Stimulated activated CD8-positive, alpha-beta memory T cell treated with anti-CD3 and anti-CD28 coated beads, Interleukin-4, amount 100 ng/mL, for 4 hours (primary cell): ENCODE measurements around the gene KRT82.

ENCODE experiments used
- DNase-seq, 2 donors: peaks; one replicate each; pipeline ENCODE4 v3.0.0-alpha.2; 2020; ENCODE audit warnings: low read depth in 2 of 2, low spot score in 1 of 2

Gene KRT82

GRCh38 chr12:52387859-52388258 is 18.3 kb downstream of the KRT82 start:
- no peak for DNase-seq

GRCh38 chr12:52385226-52385702 is 20.9 kb downstream of the KRT82 start, which contains the start of gene KRT84:
Gene KRT84 (minus strand): TSS chr12:52385652. CDS start chr12:52385585, 67 bp downstream.
- no peak for DNase-seq

GRCh38 chr12:52383331-52383730 is 22.8 kb downstream of the KRT82 start:
- DNase-seq, result no peak

- no peak for DNase-seq
Measured at GRCh38 chr12:52382854-52383253, 23.3 kb downstream of the KRT82 start.

DNA sequence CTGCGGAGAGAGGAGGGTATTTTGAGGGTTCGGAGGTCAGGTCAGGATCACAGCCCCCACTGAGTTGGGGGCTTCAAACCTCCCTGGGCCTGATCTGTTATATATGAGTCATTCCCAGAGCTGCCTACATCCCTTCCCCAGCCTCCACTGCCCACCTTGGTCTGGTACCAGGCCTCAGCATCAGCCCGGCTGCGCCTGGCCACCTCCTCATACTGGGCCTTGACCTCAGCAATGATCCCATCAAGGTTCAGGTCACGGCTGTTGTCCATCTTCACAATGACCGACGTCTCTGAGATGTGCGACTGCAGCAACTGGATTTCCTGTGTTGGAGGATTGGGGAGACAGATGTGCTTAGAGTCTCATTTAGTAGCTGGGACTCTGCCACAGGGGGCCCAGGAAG is 24.9 kb downstream of the KRT82 start:
- DNase-seq, result no peak

DNA sequence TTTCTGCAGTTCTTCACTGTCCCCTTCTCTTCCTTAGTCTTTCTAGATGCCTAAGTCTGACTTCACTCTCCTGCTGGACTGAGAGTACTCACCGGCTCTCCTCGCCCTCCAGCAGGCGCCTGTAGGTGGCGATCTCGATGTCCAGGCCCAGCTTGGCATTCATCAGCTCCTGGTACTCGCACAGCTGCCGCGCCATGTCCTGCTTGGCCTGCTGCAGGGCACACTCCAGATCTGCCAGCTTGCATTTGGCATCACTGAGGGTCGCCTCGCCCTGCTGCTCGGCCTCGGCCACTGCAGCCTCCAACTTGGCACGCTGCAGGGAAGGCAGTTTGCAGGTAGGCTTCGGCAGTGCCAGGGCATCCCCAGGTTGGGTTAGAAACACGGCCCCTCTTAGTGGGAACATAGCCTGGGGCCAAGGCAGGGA is 25.9 kb downstream of the KRT82 start:
- no peak for DNase-seq

DNA sequence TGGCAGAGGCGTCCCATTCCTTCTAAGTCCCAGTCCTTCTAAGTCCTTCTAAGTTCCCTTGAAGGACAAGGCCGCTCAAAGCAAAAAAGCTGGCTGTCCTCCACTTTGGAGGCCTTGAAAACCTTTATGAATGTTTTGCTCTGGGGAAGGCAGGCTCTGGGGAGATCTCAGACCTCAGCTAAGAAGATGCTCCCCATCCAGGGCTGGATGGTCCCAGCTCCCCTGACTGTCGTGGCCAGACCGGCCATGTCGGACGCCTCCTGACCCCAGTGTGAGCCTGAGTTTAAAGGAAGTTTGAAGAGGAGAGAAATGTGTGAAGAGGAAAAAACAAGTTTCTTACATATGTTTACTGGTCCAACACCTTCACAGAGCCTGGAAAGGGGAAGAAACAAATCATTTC is 26.6 kb downstream of the KRT82 start:
- DNase-seq, result no peak

DNA sequence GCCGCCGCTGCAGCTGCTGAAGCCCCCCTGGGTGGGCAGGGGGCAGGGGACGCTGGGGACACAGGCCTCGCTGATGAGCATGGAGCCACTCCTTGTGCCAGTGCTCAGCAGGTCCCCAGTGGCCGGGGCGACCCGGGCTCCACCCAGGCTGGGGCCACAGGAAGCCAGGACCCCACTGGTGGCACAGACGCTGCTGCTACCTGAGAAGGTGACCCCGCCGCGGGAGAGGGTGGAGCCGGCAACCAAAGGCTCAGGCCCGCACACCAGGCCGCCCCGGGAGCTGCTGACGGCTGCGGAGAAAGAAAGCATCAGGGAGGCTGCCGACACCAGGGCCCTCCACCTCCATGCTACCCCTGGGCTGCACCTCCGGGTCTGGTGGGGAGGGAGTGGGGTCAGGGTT is 28.0 kb downstream of the KRT82 start:
- DNase-seq, result no peak

DNA sequence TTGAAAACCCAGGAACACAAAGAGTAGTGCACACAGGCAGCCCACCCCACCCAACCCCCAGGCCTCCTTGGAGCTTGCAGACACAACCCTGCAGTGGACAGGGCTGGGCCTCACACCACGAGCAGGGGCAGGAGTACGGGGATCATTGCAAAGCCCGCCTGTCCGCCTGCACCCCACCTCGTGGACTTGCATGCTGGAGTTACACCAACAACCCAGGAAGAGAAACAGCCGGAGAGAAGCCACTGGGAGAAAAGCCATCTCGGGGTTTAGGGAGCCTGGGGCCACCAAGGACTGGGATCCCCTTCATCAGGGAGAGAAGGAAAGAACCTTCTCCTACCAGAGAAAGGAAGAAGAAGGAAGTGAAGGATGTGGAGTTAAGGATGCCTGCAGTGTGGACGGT is 28.9 kb downstream of the KRT82 start:
- DNase-seq, result no peak

DNA sequence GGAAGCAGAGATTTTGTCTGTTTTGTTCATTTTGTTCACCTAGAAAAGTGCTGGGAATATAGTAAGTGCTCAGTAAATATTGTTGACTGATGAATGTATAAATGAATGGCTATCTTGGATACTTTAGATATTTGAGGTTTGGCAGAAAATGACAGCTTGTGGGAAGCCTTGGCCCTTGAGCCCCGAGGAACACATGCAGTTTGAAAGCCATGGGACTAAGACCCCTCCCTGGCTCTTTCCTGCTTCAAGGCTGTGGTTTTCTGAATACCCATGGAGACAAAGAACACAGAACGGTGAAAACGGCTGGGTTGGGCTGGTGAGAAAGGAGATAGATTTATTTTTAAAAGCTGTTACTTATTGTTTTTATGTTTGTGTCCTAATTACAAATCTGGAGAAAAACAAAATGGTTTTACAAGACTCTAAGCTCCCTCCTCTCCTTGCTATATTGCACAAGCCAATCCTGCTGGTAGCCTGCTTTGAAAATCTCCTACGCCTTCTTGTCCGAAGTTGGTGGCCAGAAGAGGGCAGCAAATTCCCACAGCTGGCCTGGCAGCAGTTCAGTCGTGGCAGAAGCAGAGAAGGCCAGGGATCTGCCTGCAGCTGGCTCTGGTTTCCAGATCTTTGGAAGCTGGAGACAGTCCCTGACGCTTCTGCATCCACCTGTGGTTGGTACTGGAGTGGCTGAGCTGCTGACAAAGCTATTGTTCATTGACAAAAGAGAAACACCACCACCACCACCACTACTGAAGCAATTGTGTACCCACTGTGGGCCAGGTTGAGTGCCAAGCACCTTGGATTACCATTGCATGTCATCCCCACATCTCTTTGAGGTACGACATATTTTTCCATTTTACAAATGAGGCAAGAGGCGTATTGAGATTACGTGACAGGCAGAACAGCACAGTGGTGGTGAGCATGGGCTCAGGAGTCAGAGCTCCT is 33.6 kb downstream of the KRT82 start:
- DNase-seq, result peak in 1 of 2 donors; percentile 9

DNA sequence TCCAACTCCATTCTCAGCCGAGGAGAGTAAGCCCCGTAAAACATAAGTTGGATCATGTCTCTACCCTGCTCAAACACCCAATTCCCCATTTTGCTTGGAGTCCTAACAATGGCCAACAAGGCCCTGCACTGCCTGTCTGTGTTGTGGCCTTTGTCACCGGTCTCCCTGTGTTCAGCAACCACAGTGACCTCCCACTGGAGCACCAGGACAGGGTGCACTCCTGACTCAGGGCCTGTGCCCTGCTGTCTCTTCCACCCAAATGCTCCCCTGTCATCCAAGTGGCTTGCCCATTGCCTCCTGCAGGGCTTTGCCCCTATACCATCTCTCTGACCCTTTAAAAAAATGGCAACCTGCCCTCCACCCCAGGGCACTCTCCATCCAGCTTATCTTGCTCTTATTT is 34.4 kb downstream of the KRT82 start:
- no peak for DNase-seq

- DNase-seq, result no peak
Measured at GRCh38 chr12:52370926-52371608, 35.1 kb downstream of the KRT82 start.

DNA sequence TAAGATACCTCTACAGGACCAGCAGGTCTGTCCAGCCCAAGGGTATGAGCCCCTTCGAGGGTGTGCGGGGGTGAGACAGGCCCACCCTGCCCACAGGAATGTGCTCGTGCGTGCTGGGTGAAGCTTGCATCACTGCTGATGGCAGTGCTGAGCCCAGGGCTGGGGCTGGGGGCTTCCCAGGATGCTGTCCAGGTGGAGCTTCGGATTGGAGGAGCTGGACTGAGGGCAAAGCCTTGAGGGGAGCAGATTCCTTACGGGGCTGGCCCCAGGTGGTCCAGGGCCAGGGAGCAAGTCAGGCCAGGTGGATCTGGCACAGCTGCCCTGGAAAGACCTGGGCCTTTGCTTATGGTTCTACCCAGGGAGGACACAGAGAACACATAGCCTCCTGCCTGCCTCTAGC is 36.3 kb downstream of the KRT82 start:
- DNase-seq, result no peak

DNA sequence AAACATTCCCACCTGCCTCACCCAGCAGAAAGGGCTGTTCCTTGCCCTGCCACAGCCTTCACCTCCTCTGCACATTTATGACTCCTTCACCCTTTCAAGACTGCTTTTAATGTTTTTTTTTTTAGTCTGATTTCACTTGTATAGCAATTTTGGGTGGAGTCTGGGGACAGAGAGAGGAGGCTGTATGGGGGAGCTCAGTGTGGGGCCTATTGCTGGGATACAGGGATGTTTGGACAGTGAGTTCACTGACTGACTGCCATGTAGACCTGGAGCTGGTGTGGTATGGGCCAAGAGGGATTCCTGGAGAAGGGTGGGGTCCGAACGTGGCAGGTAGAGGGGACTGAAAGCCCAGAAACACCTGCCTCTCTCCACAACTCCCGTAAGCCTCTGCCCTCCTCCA is 36.9 kb downstream of the KRT82 start:
- DNase-seq, result no peak

GRCh38 chr12:52368508-52368907 is 37.6 kb downstream of the KRT82 start:
- DNase-seq, result no peak

DNA sequence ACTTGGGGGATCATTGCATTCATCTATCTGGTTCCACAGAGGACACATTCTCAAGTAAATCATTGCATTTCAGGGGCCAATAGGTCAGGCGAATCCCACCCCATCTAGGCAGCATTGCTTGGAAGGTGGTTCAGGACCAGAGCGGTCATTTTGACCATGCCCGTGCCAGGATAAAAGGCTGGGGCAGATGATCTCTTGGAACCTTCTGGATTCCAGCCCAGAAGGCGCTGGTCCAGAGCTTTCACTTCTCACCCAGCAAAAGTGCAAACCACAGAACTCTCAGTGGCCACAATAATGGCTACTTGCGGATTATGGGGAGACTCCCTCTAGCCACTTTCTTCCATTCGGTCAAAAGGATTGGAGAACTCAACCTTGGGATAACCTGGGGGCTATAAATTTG is 38.3 kb downstream of the KRT82 start:
- DNase-seq, result no peak

DNA sequence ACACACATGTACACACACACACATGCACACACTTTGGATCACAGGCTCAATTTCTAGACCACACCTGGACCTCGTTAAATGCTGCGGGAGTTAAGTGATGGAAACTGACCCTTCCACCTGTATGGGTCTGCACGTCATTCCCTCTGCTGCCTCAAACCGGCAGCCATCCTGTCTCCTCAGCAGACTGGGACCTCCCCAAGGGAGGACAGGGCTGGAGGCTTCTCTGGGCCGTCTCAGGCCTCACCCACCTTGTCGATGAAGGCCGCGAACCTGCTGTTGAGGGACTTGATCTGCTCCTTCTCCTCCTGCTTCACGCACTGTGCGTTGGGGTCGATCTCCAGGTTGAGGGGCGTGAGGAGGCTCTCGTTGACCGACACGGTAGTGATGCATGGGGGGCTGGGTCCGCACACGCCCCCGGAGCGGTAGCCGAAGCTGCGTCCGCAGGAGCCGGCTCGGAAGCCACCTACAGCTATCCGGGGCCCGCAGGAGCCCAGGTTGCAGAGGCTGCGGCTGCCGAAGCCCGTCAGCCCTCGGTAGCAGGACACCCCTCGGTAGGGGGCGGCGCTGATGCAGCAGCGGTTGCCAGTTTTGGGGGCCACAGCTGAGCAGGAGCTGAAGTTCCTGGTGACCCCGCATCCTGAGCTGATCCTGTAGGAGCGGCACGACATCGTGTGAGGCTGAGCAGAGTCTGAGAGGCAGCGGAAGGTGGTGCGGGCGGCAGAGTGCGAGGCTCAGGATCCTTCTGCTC is 39.2 kb downstream of the KRT82 start, which contains the start of gene KRT85:
TSS of gene KRT85 (minus strand) at position 744 of the 748 bp plus-strand sequence. CDS start at position 668, 76 bp downstream.
- DNase-seq, result no peak

GRCh38 chr12:52364901-52365489 is 41.1 kb downstream of the KRT82 start:
- DNase-seq, result no peak

GRCh38 chr12:52364061-52364460 is 42.1 kb downstream of the KRT82 start:
- no peak for DNase-seq

GRCh38 chr12:52363111-52363679 is 42.9 kb downstream of the KRT82 start:
- no peak for DNase-seq
